CD14-positive monocyte (primary cell): ENCODE measurements around the gene NT5C. TPM values are rescaled to one million over a fixed set of nuclear protein-coding genes. Genes with fewer than 3 reads are reported as not detected.

Experiments
- DNase-seq, 3 donors: peaks; one replicate each; pipeline ENCODE4 v3.0.0-alpha.2; 2011 to 2022
- H2AFZ ChIP-seq: 2 replicates; pipeline ENCODE4 v1.6.0; 2012; ENCODE audit warnings: mild to moderate bottlenecking, low read depth, low read length, inconsistent platforms; ENCODE audit not compliant: insufficient read depth, poor library complexity, severe bottlenecking
- H3K27ac ChIP-seq, 2 donors: 1 replicate in 1 of 2; 2 replicates in 1 of 2; pipeline ENCODE4 v1.5.1; 2012 to 2013; ENCODE audit warnings: low read length in 2 of 2, control low read depth in 1 of 2, inconsistent platforms in 1 of 2, low read depth in 1 of 2, mild to moderate bottlenecking in 1 of 2
- H3K27me3 ChIP-seq, 2 donors: one replicate each; pipeline versions ENCODE4 v1.6.0 to v1.6.1; 2011 to 2013; ENCODE audit warnings: low read length in 2 of 2; ENCODE audit not compliant: control insufficient read depth in 2 of 2, insufficient read depth in 2 of 2
- H3K36me3 ChIP-seq, 2 donors: replicated peaks in 1 of 2; 1 replicate in 1 of 2; 2 replicates in 1 of 2; pipeline versions ENCODE4 v1.5.1 to v1.6.1; 2012 to 2013; ENCODE audit warnings: low read length in 2 of 2, control low read depth in 1 of 2, inconsistent platforms in 1 of 2, mild to moderate bottlenecking in 1 of 2; ENCODE audit not compliant: insufficient read depth in 2 of 2, control insufficient read depth in 1 of 2
- H3K4me1 ChIP-seq, 2 donors: 1 replicate in 1 of 2; 2 replicates in 1 of 2; pipeline versions ENCODE4 v1.5.1 to v1.6.1; 2012 to 2013; ENCODE audit warnings: low read length in 2 of 2, control low read depth in 1 of 2, inconsistent platforms in 1 of 2, mild to moderate bottlenecking in 1 of 2, moderate library complexity in 1 of 2; ENCODE audit not compliant: insufficient read depth in 2 of 2, control insufficient read depth in 1 of 2
- H3K4me2 ChIP-seq: replicated peaks from 2 replicates; pipeline ENCODE3; 2012; ENCODE audit warnings: low read length, moderate library complexity, mild to moderate bottlenecking; ENCODE audit not compliant: poor library complexity, severe bottlenecking; ENCODE audit errors: extremely low read depth
- H3K4me3 ChIP-seq, 3 experiments: fragments of 200-600 bp in 1 of 3; sonication (generic) in 1 of 3; replicated peaks in 1 of 3; 1 replicate in 2 of 3; 2 replicates in 1 of 3; pipeline ENCODE4 v1.5.1; 2011 to 2013; ENCODE audit warnings: low read length in 3 of 3, mild to moderate bottlenecking in 3 of 3, control low read depth in 2 of 3, low read depth in 2 of 3, inconsistent platforms in 1 of 3, moderate library complexity in 1 of 3
- H3K79me2 ChIP-seq: 2 replicates; pipeline ENCODE4 v1.6.0; 2012; ENCODE audit warnings: mild to moderate bottlenecking, control low read depth, inconsistent platforms, low read length, moderate library complexity; ENCODE audit not compliant: insufficient read depth
- H3K9ac ChIP-seq: 2 replicates; pipeline ENCODE4 v1.6.0; 2017; ENCODE audit warnings: low read length, mild to moderate bottlenecking; ENCODE audit not compliant: insufficient read depth, poor library complexity, severe bottlenecking
- H3K9me3 ChIP-seq, 2 donors: replicated peaks in 1 of 2; 1 replicate in 1 of 2; 2 replicates in 1 of 2; pipeline versions ENCODE4 v1.5.1 to v1.6.1; 2012 to 2013; ENCODE audit warnings: low read length in 2 of 2, control low read depth in 1 of 2; ENCODE audit not compliant: control insufficient read depth in 1 of 2, insufficient read depth in 1 of 2
- H4K20me1 ChIP-seq: 2 replicates; pipeline ENCODE4 v1.6.0; 2012; ENCODE audit warnings: mild to moderate bottlenecking, low read length, control low read depth, moderate library complexity; ENCODE audit not compliant: insufficient read depth
- H3K27ac Mint-ChIP-seq, 7 donors: one replicate each; pipeline ENCODE4 v1.8.0; 2020; ENCODE audit warnings: mild to moderate bottlenecking in 7 of 7, mixed read lengths in 7 of 7, moderate library complexity in 6 of 7, inconsistent platforms in 2 of 7
- H3K27me3 Mint-ChIP-seq, 3 donors: one replicate each; pipeline ENCODE4 v1.8.0; 2021 to 2022; ENCODE audit warnings: low read depth in 3 of 3, mild to moderate bottlenecking in 3 of 3, mixed read lengths in 3 of 3, moderate library complexity in 3 of 3, inconsistent platforms in 1 of 3
- H3K36me3 Mint-ChIP-seq, 2 donors: one replicate each; pipeline ENCODE4 v1.8.0; 2020; ENCODE audit warnings: mixed read lengths in 2 of 2, inconsistent platforms in 1 of 2, mild to moderate bottlenecking in 1 of 2
- H3K4me1 Mint-ChIP-seq: one replicate; pipeline ENCODE4 v1.8.0; 2020; ENCODE audit warnings: mild to moderate bottlenecking, mixed read lengths
- H3K4me3 Mint-ChIP-seq, 2 donors: one replicate each; pipeline ENCODE4 v1.8.0; 2020; ENCODE audit warnings: mild to moderate bottlenecking in 2 of 2, mixed read lengths in 2 of 2, moderate library complexity in 1 of 2
- H3K9me3 Mint-ChIP-seq, 7 donors: one replicate each; pipeline ENCODE4 v1.8.0; 2020 to 2022; ENCODE audit warnings: mixed read lengths in 7 of 7, mild to moderate bottlenecking in 6 of 7, moderate library complexity in 6 of 7, inconsistent platforms in 2 of 7
- WGBS: methylation state at CpG from one replicate; pipeline ENCODE4 v1.1.5; 2013; ENCODE audit warnings: missing lambda C conversion rate; ENCODE audit not compliant: insufficient coverage; 5-methylcytosine and 5-hydroxymethylcytosine counted together
- intact Hi-C, 2 donors: fragments of 100-400 bp; cut with micrococcal nuclease; formaldehyde crosslinking; loops; one replicate each; pipeline versions ENCODE4 v1.15.0 to v1.15.1; 2023
- polyA plus RNA-seq, 3 donors: library from polyadenylated mRNA; depleted of rRNA in 1 of 3; unstranded in 2 of 3; stranded (reverse) in 1 of 3; fragments of 300-500 nt in 2 of 3; fragments of >200 nt in 1 of 3; fragmentation: Illumina TruSeq in 2 of 3; gene quantifications; 1 replicate in 2 of 3; 2 replicates in 1 of 3; pipeline ENCODE4 v1.2.3, GENCODE V29; 2012 to 2021
- TF ChIP-seq, protein P1 (sequence below): fragments of 200-600 bp; IDR thresholded peaks from one replicate; pipeline ENCODE4 v1.8.0; 2022; ENCODE audit warnings: antibody characterized with exemption, mild to moderate bottlenecking

Gene NT5C
- polyA plus RNA-seq, 3 donors: 27.8 to 45.6 (median 36.2) TPM

DNA sequence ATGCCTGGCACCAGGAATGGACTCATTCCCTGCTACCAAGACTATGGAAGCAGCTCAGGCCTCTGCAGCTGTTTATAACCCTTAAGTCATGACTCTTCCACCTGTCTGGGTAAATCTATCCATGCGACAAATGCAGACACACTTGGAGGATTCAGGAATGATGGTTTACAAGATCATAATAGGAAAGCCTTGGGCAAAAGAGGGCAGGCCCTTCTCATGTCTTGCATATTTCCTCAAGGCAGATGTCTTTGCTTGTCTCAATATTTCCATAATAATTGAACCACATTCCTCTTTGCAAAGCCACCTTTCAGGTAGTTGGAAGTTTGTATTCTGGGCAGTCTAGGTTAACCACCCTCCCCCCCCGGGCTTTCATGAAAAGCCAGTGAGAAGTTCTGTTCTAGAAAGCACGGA, 23.7 kb upstream of the NT5C start:
- H3K36me3 ChIP-seq: no peaks in the 10 kb centered on the region
- H3K4me1 Mint-ChIP-seq: peaks cover 19% of the 10 kb centered on the region
- DNase-seq: no peak
- H3K79me2 ChIP-seq: peaks cover 42% of the 10 kb centered on the region
- peak overlapping the region; percentile 100 for H3K4me2 ChIP-seq
- peak overlapping the region in 1 of 3 experiments; percentile 97 for H3K4me3 ChIP-seq
- H3K27me3 Mint-ChIP-seq: peaks cover 0 to 2% (median 0%) of the 10 kb centered on the region in 3 donors
- peaks cover 19% of the 10 kb centered on the region for H4K20me1 ChIP-seq
- intact Hi-C loops: loop anchor here in 1 of 2 donors (2.0 kb wide), 1 partner anchor 28 kb away; the partner anchor contains the start of gene SUMO2
- no CpG with 5 or more reads among the region's 3 CpGs for WGBS
- no peaks in the 10 kb centered on the region for H3K9me3 ChIP-seq
- H3K9me3 Mint-ChIP-seq: peaks cover 0 to 2% (median 0%) of the 10 kb centered on the region in 7 donors
- H3K4me3 Mint-ChIP-seq: no peak overlapping the region
- TF ChIP-seq, protein P1, sequence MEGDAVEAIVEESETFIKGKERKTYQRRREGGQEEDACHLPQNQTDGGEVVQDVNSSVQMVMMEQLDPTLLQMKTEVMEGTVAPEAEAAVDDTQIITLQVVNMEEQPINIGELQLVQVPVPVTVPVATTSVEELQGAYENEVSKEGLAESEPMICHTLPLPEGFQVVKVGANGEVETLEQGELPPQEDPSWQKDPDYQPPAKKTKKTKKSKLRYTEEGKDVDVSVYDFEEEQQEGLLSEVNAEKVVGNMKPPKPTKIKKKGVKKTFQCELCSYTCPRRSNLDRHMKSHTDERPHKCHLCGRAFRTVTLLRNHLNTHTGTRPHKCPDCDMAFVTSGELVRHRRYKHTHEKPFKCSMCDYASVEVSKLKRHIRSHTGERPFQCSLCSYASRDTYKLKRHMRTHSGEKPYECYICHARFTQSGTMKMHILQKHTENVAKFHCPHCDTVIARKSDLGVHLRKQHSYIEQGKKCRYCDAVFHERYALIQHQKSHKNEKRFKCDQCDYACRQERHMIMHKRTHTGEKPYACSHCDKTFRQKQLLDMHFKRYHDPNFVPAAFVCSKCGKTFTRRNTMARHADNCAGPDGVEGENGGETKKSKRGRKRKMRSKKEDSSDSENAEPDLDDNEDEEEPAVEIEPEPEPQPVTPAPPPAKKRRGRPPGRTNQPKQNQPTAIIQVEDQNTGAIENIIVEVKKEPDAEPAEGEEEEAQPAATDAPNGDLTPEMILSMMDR: no peak
- peak overlapping the region; percentile 24 for H2AFZ ChIP-seq
- no peaks in the 10 kb centered on the region for H3K27me3 ChIP-seq
- H3K27ac Mint-ChIP-seq: peak overlapping the region in 1 of 7 donors; percentile 58
- peaks cover 0 to 13% of the 10 kb centered on the region in 2 donors for H3K36me3 Mint-ChIP-seq
- H3K27ac ChIP-seq: no peak overlapping the region
- H3K9ac ChIP-seq: no peak overlapping the region
- H3K4me1 ChIP-seq: peaks cover 14 to 18% of the 10 kb centered on the region in 2 donors

DNA sequence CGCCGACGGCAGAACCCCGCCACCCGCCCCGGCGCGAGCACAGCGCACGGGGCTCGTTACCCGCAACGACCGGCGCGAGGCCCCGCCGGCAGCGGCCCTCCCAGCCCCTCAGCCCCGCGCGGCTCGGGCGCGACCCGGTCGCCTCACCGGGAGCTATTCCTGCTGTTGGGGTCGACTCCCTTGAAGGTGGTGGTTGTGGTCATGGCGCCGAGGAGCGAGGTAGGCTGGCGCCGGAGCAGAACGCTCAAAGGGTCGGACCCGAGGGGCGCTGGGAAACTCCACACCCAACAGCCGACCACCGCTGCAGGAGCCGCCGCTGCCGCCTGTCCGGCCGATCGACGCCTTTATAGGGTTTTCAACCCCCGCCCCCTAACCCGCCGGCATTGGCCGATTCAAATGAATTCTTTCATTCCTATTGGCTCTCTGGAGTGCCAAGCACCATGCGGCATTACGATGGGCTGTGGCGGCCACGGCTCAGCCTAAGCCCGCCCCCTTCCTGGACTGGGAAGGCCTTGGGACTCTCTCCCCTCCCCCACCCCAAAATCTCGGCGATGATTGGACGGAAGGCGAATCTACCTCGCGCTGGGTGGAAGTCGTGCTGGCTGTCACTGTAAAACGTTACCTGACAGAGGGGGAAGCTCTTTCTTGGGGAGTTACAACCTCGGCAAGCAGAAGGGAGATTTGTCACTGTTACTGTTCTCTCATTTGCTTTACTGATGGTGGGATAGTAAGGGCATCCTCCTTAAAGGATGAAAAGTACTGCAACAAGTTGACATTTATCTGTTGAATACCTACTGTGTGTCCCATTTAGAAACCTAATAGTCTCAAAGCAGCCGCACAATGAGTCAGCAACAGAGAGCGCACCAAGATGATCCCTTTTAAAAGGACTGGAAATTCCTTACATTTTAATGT, 22.9 kb upstream of the NT5C start, which contains the start of gene JPT1:
TSS of gene JPT1 (minus strand) at position 318 of the 912 bp plus-strand sequence. CDS start at position 203, 115 bp downstream.
- TF ChIP-seq, protein P1: no peak
- H3K9me3 ChIP-seq: no peaks in the 10 kb centered on the region
- 3% methylated on average over 52 of the region's 67 CpGs for WGBS
- peak within 1 kb of the TSS; percentile 100 for H3K4me2 ChIP-seq
- peak within 1 kb of the TSS; percentile 75 to 90 (median 78) for H3K27ac Mint-ChIP-seq
- H3K4me3 ChIP-seq: peak within 1 kb of the TSS; percentile 61 to 97 (median 69)
- H3K9ac ChIP-seq: peak within 1 kb of the TSS; percentile 73
- no peaks in the 10 kb centered on the region for H3K36me3 ChIP-seq
- intact Hi-C loops: loop anchor here (2.0 to 5.0 kb wide), 2 partner anchors 28 to 42 kb away; partner anchors contain the start of gene SUMO2 (in 1 of the 2)
- H3K4me1 ChIP-seq: peaks cover 14 to 22% of the 10 kb centered on the region in 2 donors
- H3K27me3 ChIP-seq: no peaks in the 10 kb centered on the region
- H3K9me3 Mint-ChIP-seq: peaks cover 0 to 2% (median 0%) of the 10 kb centered on the region in 7 donors
- H3K4me3 Mint-ChIP-seq: peak within 1 kb of the TSS; percentile 94 to 95
- H3K79me2 ChIP-seq: peaks cover 50% of the 10 kb centered on the region
- H3K27ac ChIP-seq: peak within 1 kb of the TSS in 1 of 2 donors; percentile 72
- H4K20me1 ChIP-seq: peaks cover 19% of the 10 kb centered on the region
- peak within 1 kb of the TSS; percentile 83 for H2AFZ ChIP-seq
- H3K27me3 Mint-ChIP-seq: peaks cover 0 to 2% (median 0%) of the 10 kb centered on the region in 3 donors
- DNase-seq: peak; percentile 97 to 99 (median 97)
- peaks cover 23% of the 10 kb centered on the region for H3K4me1 Mint-ChIP-seq
- H3K36me3 Mint-ChIP-seq: peaks cover 0 to 6% of the 10 kb centered on the region in 2 donors
